SU-DHL-6 (cell line): ENCODE measurements around the gene STRBP.

Experiments
- H2AFZ ChIP-seq: fragments of 200-600 bp; sonication (generic); 2 replicates; pipeline ENCODE4 v1.6.1; 2014; ENCODE audit warnings: low read depth, mild to moderate bottlenecking, moderate library complexity, mixed read lengths, antibody characterized with exemption, low read length; ENCODE audit not compliant: severe bottlenecking
- H3F3A ChIP-seq: fragments of 200-600 bp; shearing (Covaris generic); 2 replicates; pipeline ENCODE4 v1.6.0; 2016; ENCODE audit warnings: antibody characterized with exemption, mild to moderate bottlenecking; ENCODE audit not compliant: insufficient read depth
- H3K27ac ChIP-seq: fragments of 200-600 bp; sonication (generic); 2 replicates; pipeline ENCODE4 v1.5.1; 2016; ENCODE audit warnings: low read depth, mild to moderate bottlenecking, low read length, moderate library complexity, mixed read lengths
- H3K27me3 ChIP-seq: fragments of 200-600 bp; sonication (generic), shearing (Covaris generic); 2 replicates; pipeline ENCODE4 v1.6.0; 2014; ENCODE audit warnings: mild to moderate bottlenecking, low read length
- H3K36me3 ChIP-seq: fragments of 200-600 bp; sonication (generic); 2 replicates; pipeline ENCODE4 v1.6.1; 2014; ENCODE audit warnings: mild to moderate bottlenecking, low read length, mixed read lengths
- H3K4me2 ChIP-seq: fragments of 300-600, 200-600 bp; shearing (Covaris generic), sonication (generic); 2 replicates; pipeline ENCODE4 v1.6.0; 2014; ENCODE audit warnings: low read length, low read depth, mild to moderate bottlenecking; ENCODE audit not compliant: poor library complexity, severe bottlenecking
- H3K4me3 ChIP-seq: fragments of 200-600 bp; sonication (generic); 2 replicates; pipeline ENCODE4 v1.5.1; 2014; ENCODE audit warnings: antibody characterized with exemption, low read length, mild to moderate bottlenecking, mixed read lengths; ENCODE audit not compliant: insufficient read depth, poor library complexity, severe bottlenecking
- H3K79me2 ChIP-seq: fragments of 200-600 bp; sonication (generic); 2 replicates; pipeline ENCODE4 v1.6.1; 2014; ENCODE audit warnings: mild to moderate bottlenecking, low read length, moderate library complexity; ENCODE audit not compliant: insufficient read depth
- H3K9ac ChIP-seq: fragments of 200-600 bp; sonication (generic); 2 replicates; pipeline ENCODE4 v1.7.0; 2014; ENCODE audit warnings: mild to moderate bottlenecking, low read length
- H3K9me2 ChIP-seq: fragments of 200-600 bp; sonication (generic); replicated peaks from 2 replicates; pipeline ENCODE4 v1.6.1; 2014; ENCODE audit warnings: low read length; ENCODE audit not compliant: insufficient read depth
- H3K9me3 ChIP-seq: fragments of 200-600 bp; sonication (generic); 2 replicates; pipeline ENCODE4 v1.6.1; 2014; ENCODE audit warnings: low read length, mixed read lengths; ENCODE audit not compliant: insufficient read depth
- H4K20me1 ChIP-seq: fragments of 200-600 bp; sonication (generic); 2 replicates; pipeline ENCODE4 v1.6.1; 2014; ENCODE audit warnings: low read depth, mild to moderate bottlenecking, antibody characterized with exemption, low read length, moderate library complexity, mixed read lengths
- CTCF ChIP-seq: fragments of 200-600 bp; sonication (generic); IDR thresholded peaks from one replicate; pipeline ENCODE4 v1.5.1; 2017; ENCODE audit warnings: antibody characterized with exemption, mild to moderate bottlenecking, low read length, moderate library complexity; ENCODE audit not compliant: insufficient read depth, poor library complexity, severe bottlenecking
- EZH2phosphoT487 ChIP-seq: fragments of 200-600 bp; sonication (generic), shearing (Covaris generic); conservative IDR thresholded peaks from 2 replicates; pipeline ENCODE4 v1.6.1; 2018; ENCODE audit warnings: mild to moderate bottlenecking, antibody characterized with exemption, low read length, moderate library complexity, mixed read lengths

STRBP gene

GRCh38 chr9:123096987-123097386 is 171.4 kb downstream of the STRBP start:
- no peak overlapping the region for H3K4me2 ChIP-seq
- H3K9ac ChIP-seq = no peak overlapping the region
- H3K79me2 ChIP-seq = no peaks in the 10 kb centered on the region
- H3K9me3 ChIP-seq = no peaks in the 10 kb centered on the region
- no peak overlapping the region for H3K27ac ChIP-seq
- TF ChIP-seq CTCF (no peak), EZH2phosphoT487 (no peak)
- H3K27me3 ChIP-seq = no peaks in the 10 kb centered on the region
- H3K9me2 ChIP-seq = no peaks in the 10 kb centered on the region
- H4K20me1 ChIP-seq = no peaks in the 10 kb centered on the region
- H2AFZ ChIP-seq = no peak overlapping the region
- H3K36me3 ChIP-seq = peaks cover 22% of the 10 kb centered on the region; the same call in 1 of the 2 replicates
- no peak overlapping the region for H3K4me3 ChIP-seq
- H3F3A ChIP-seq = peaks cover 5% of the 10 kb centered on the region; the same call in 1 of the 2 replicates

- Histone ChIP-seq H3K4me2 (no peak overlapping the region), H2AFZ (no peak overlapping the region), H3K27ac (no peak overlapping the region), H3F3A (peaks cover 5% of the 10 kb centered on the region; the same call in 1 of the 2 replicates), H3K9me2 (no peaks in the 10 kb centered on the region), H3K9ac (no peak overlapping the region), H3K27me3 (no peaks in the 10 kb centered on the region), H4K20me1 (no peaks in the 10 kb centered on the region), H3K9me3 (no peaks in the 10 kb centered on the region), H3K79me2 (no peaks in the 10 kb centered on the region), H3K36me3 (peaks cover 20% of the 10 kb centered on the region), H3K4me3 (no peak overlapping the region)
- TF ChIP-seq EZH2phosphoT487 = no peak
- no peak for TF ChIP-seq CTCF
Measured at GRCh38 chr9:123093141-123093540, 175.2 kb downstream of the STRBP start.

- H3K9me3 ChIP-seq = no peaks in the 10 kb centered on the region
- H3K9ac ChIP-seq = no peak overlapping the region
- H2AFZ ChIP-seq = no peak overlapping the region
- no peak overlapping the region for H3K4me3 ChIP-seq
- TF ChIP-seq EZH2phosphoT487 = no peak
- peak; percentile 40 for TF ChIP-seq CTCF
- peaks cover 5% of the 10 kb centered on the region; the same call in 1 of the 2 replicates for H3F3A ChIP-seq
- H3K36me3 ChIP-seq = peaks cover 20% of the 10 kb centered on the region
- H3K79me2 ChIP-seq = no peaks in the 10 kb centered on the region
- H3K27ac ChIP-seq = peak overlapping the region; percentile 59; the same call in 1 of the 2 replicates
- no peaks in the 10 kb centered on the region for H4K20me1 ChIP-seq
- no peaks in the 10 kb centered on the region for H3K27me3 ChIP-seq
- no peaks in the 10 kb centered on the region for H3K9me2 ChIP-seq
- H3K4me2 ChIP-seq = no peak overlapping the region
Measured at GRCh38 chr9:123091459-123091858, 176.9 kb downstream of the STRBP start.
